HEK293 (cell line): ENCODE measurements around the gene PCBP2.

ENCODE experiments used
- CTCF ChIA-PET: fragments of 350-600 bp; formaldehyde crosslinking; extraction: SDS; loops from one replicate; lab custom pipeline; 2021; ENCODE audit warnings: antibody characterized with exemption; lab: Yijun Ruan, JAX
- POLR2A ChIA-PET: fragments of 300-600 bp; formaldehyde crosslinking; extraction: SDS; loops from one replicate; lab custom pipeline; 2020; ENCODE audit warnings: antibody characterized with exemption, inconsistent platforms; lab: Yijun Ruan, JAX
- H3K27ac ChIP-seq: fragments of 200-500 bp; sonication (Bioruptor generic); 2 replicates; pipeline ENCODE4 v1.5.1; 2014; ENCODE audit warnings: low read depth, low read length, control low read depth, inconsistent platforms; ENCODE audit errors: extremely low read depth
- H3K36me3 ChIP-seq, 2 experiments: fragments of 200-500 bp in 1 of 2; sonication (Bioruptor generic) in 1 of 2; 1 replicate in 1 of 2; 2 replicates in 1 of 2; pipeline ENCODE4 v1.5.1; 2014 to 2017; ENCODE audit warnings: inconsistent platforms in 2 of 2, low read length in 2 of 2; ENCODE audit not compliant: control insufficient read depth in 2 of 2, insufficient read depth in 1 of 2
- H3K4me1 ChIP-seq: fragments of 200-500 bp; sonication (Bioruptor generic); 2 replicates; pipeline ENCODE4 v1.5.1; 2014; ENCODE audit warnings: mild to moderate bottlenecking, low read length, inconsistent platforms; ENCODE audit not compliant: control insufficient read depth, insufficient read depth
- H3K4me3 ChIP-seq: 2 replicates; pipeline ENCODE4 v1.5.1; 2011; ENCODE audit warnings: low read depth, mild to moderate bottlenecking, control low read depth, low read length, moderate library complexity
- H3K9me3 ChIP-seq: fragments of 200-500 bp; sonication (Bioruptor generic); 2 replicates; pipeline ENCODE4 v1.5.1; 2014; ENCODE audit warnings: low read depth, low read length, inconsistent platforms; ENCODE audit not compliant: control insufficient read depth, insufficient read depth
- CTCF ChIP-seq: fragments of 450-650 bp; formaldehyde crosslinking; IDR thresholded peaks from 2 replicates; pipeline ENCODE4 v1.5.1; 2016; ENCODE audit warnings: missing biosample characterization, missing genetic modification characterization
- EGR2 ChIP-seq: fragments of 450-650 bp; formaldehyde crosslinking; IDR thresholded peaks from 2 replicates; pipeline ENCODE4 v1.5.1; 2016; ENCODE audit warnings: low read depth, missing biosample characterization, missing genetic modification characterization
- KLF1 ChIP-seq: fragments of 450-650 bp; formaldehyde crosslinking; IDR thresholded peaks from 2 replicates; pipeline ENCODE4 v1.5.1; 2016; ENCODE audit warnings: missing biosample characterization, missing genetic modification characterization
- OSR2 ChIP-seq: fragments of 450-650 bp; formaldehyde crosslinking; IDR thresholded peaks from 2 replicates; pipeline ENCODE4 v1.5.1; 2016; ENCODE audit warnings: missing biosample characterization, missing genetic modification characterization
- PATZ1 ChIP-seq: fragments of 450-650 bp; formaldehyde crosslinking; IDR thresholded peaks from 2 replicates; pipeline ENCODE4 v1.5.1; 2016; ENCODE audit warnings: missing biosample characterization, missing genetic modification characterization
- TRIM28 ChIP-seq: IDR thresholded peaks from 2 replicates; pipeline ENCODE4 v1.6.1; 2011; ENCODE audit warnings: low read length, control low read depth, borderline replicate concordance
- YY2 ChIP-seq: fragments of 450-650 bp; formaldehyde crosslinking; IDR thresholded peaks from 2 replicates; pipeline ENCODE4 v1.5.1; 2016; ENCODE audit warnings: missing biosample characterization, missing genetic modification characterization
- ZBTB20 ChIP-seq: fragments of 450-650 bp; formaldehyde crosslinking; IDR thresholded peaks from 2 replicates; pipeline ENCODE4 v1.5.1; 2016; ENCODE audit warnings: missing biosample characterization, missing genetic modification characterization
- ZBTB6 ChIP-seq: fragments of 450-650 bp; formaldehyde crosslinking; IDR thresholded peaks from 2 replicates; pipeline ENCODE4 v1.5.1; 2017; ENCODE audit warnings: missing biosample characterization, missing genetic modification characterization
- ZBTB8A ChIP-seq: fragments of 450-650 bp; formaldehyde crosslinking; IDR thresholded peaks from 2 replicates; pipeline ENCODE4 v1.5.1; 2016; ENCODE audit warnings: missing biosample characterization, missing genetic modification characterization
- ZFHX2 ChIP-seq: fragments of 450-650 bp; formaldehyde crosslinking; conservative IDR thresholded peaks from 2 replicates; pipeline ENCODE4 v1.5.1; 2016; ENCODE audit warnings: missing biosample characterization, missing genetic modification characterization
- ZNF138 ChIP-seq: fragments of 450-650 bp; formaldehyde crosslinking; IDR thresholded peaks from 2 replicates; pipeline ENCODE4 v1.5.1; 2016; ENCODE audit warnings: missing biosample characterization, missing genetic modification characterization, borderline replicate concordance
- ZNF148 ChIP-seq: fragments of 450-650 bp; formaldehyde crosslinking; IDR thresholded peaks from 2 replicates; pipeline ENCODE4 v1.5.0; 2017; ENCODE audit warnings: missing biosample characterization, missing genetic modification characterization, borderline replicate concordance
- ZNF24 ChIP-seq: fragments of 450-650 bp; formaldehyde crosslinking; IDR thresholded peaks from 2 replicates; pipeline ENCODE4 v1.5.1; 2016; ENCODE audit warnings: missing biosample characterization, missing genetic modification characterization
- ZNF324 ChIP-seq: fragments of 450-650 bp; formaldehyde crosslinking; IDR thresholded peaks from 2 replicates; pipeline ENCODE4 v1.5.1; 2016; ENCODE audit warnings: missing biosample characterization, missing genetic modification characterization
- ZNF341 ChIP-seq: fragments of 450-650 bp; formaldehyde crosslinking; IDR thresholded peaks from 2 replicates; pipeline ENCODE4; 2016; ENCODE audit warnings: low read depth, missing biosample characterization, missing genetic modification characterization
- ZNF394 ChIP-seq: fragments of 450-650 bp; formaldehyde crosslinking; IDR thresholded peaks from 2 replicates; pipeline ENCODE4 v1.5.1; 2016; ENCODE audit warnings: missing biosample characterization, missing genetic modification characterization, mild to moderate bottlenecking, moderate library complexity, borderline replicate concordance
- ZNF404 ChIP-seq: fragments of 450-650 bp; formaldehyde crosslinking; IDR thresholded peaks from 2 replicates; pipeline ENCODE4 v1.5.1; 2017; ENCODE audit warnings: missing biosample characterization, missing genetic modification characterization
- ZNF558 ChIP-seq: fragments of 450-650 bp; formaldehyde crosslinking; IDR thresholded peaks from 2 replicates; pipeline ENCODE4 v1.5.1; 2016; ENCODE audit warnings: missing biosample characterization, missing genetic modification characterization
- ZNF580 ChIP-seq: fragments of 450-650 bp; formaldehyde crosslinking; IDR thresholded peaks from 2 replicates; pipeline ENCODE4 v1.5.1; 2016; ENCODE audit warnings: missing biosample characterization, missing genetic modification characterization
- ZNF621 ChIP-seq: fragments of 450-650 bp; formaldehyde crosslinking; IDR thresholded peaks from 2 replicates; pipeline ENCODE4 v1.5.1; 2017; ENCODE audit warnings: missing biosample characterization, missing genetic modification characterization
- ZNF629 ChIP-seq: fragments of 450-650 bp; formaldehyde crosslinking; IDR thresholded peaks from 2 replicates; pipeline ENCODE4 v1.5.1; 2017; ENCODE audit warnings: missing biosample characterization, missing genetic modification characterization
- ZNF639 ChIP-seq: fragments of 450-650 bp; formaldehyde crosslinking; IDR thresholded peaks from 2 replicates; pipeline ENCODE4 v1.5.1; 2016; ENCODE audit warnings: missing biosample characterization, missing genetic modification characterization
- ZNF654 ChIP-seq: fragments of 450-650 bp; formaldehyde crosslinking; IDR thresholded peaks from 2 replicates; pipeline ENCODE4 v1.5.1; 2016; ENCODE audit warnings: low read depth, missing biosample characterization, missing genetic modification characterization
- ZNF76 ChIP-seq: fragments of 450-650 bp; formaldehyde crosslinking; IDR thresholded peaks from 2 replicates; pipeline ENCODE4; 2016; ENCODE audit warnings: low read depth, missing biosample characterization, missing genetic modification characterization, borderline replicate concordance
- ZNF777 ChIP-seq: fragments of 450-650 bp; formaldehyde crosslinking; IDR thresholded peaks from 2 replicates; pipeline ENCODE4 v1.5.1; 2017; ENCODE audit warnings: missing biosample characterization, missing genetic modification characterization, borderline replicate concordance
- ZSCAN18 ChIP-seq: fragments of 450-650 bp; formaldehyde crosslinking; IDR thresholded peaks from 2 replicates; pipeline ENCODE4 v1.5.1; 2016; ENCODE audit warnings: missing biosample characterization, missing genetic modification characterization
- ZSCAN30 ChIP-seq: fragments of 450-650 bp; IDR thresholded peaks from 2 replicates; pipeline ENCODE4 v1.5.1; 2018; ENCODE audit warnings: missing biosample characterization, mild to moderate bottlenecking, missing genetic modification characterization, moderate library complexity

PCBP2 gene

GRCh38 chr12:53451661-53452158, at the start of gene PCBP2:
TSS of gene PCBP2 (plus strand) at chr12:53452102. CDS start at chr12:53454801, 2,699 bp downstream.
- peak within 1 kb of the TSS; percentile 98 for H3K27ac ChIP-seq
- peak within 1 kb of the TSS; percentile 99 for H3K4me3 ChIP-seq
- H3K9me3 ChIP-seq = no peaks in the 10 kb centered on the region
- ChIA-PET POLR2A (interaction anchor here (0.7 to 2.9 kb wide), 2 partner anchors 11 to 127 kb away, joined by 3 to 11 read pairs; partner anchors contain the start of gene PRR13), CTCF (interaction anchor here (0.6 to 1.0 kb wide), 8 partner anchors 10 to 383 kb away, joined by 3 to 5 read pairs (median 3); partner anchors contain the start of gene AAAS)
- peaks cover 24 to 55% of the 10 kb centered on the region in 2 experiments for H3K36me3 ChIP-seq
- peaks cover 3% of the 10 kb centered on the region for H3K4me1 ChIP-seq
- TF ChIP-seq ZNF394 (tag by site-specific recombination) = peak; percentile 68
- TF ChIP-seq PATZ1 (tag by site-specific recombination) = peak; percentile 92
- TF ChIP-seq TRIM28 = peak; percentile 48; the same call in 1 of the 2 replicates
- TF ChIP-seq ZNF404 (tag by site-specific recombination) = no peak
- peak; percentile 62 for TF ChIP-seq ZNF654 (tag by site-specific recombination)
- peak; percentile 68 for TF ChIP-seq ZNF76 (tag by site-specific recombination)
- no peak for TF ChIP-seq ZNF777 (tag by site-specific recombination)
- peak; percentile 95 for TF ChIP-seq EGR2
- TF ChIP-seq ZNF558 = peak; percentile 62; the same call in 1 of the 2 replicates
- TF ChIP-seq ZNF324 (tag by site-specific recombination) = peak; percentile 98
- TF ChIP-seq ZBTB8A (tag by site-specific recombination) = peak; percentile 77
- TF ChIP-seq OSR2 (tag by site-specific recombination) = no peak; the same call in 1 of the 2 replicates
- no peak for TF ChIP-seq ZNF148 (tag by site-specific recombination)
- TF ChIP-seq ZBTB6 = peak; percentile 33; the same call in 1 of the 2 replicates
- peak; percentile 100 for TF ChIP-seq ZNF639 (tag by site-specific recombination)
- TF ChIP-seq ZNF138 = no peak
- TF ChIP-seq YY2 (tag by site-specific recombination) = peak; percentile 69
- TF ChIP-seq ZNF580 = peak; percentile 99
- TF ChIP-seq ZSCAN30 = peak; percentile 86
- TF ChIP-seq KLF1 (tag by site-specific recombination) = peak; percentile 58
- TF ChIP-seq ZNF24 (tag by site-specific recombination) = peak; percentile 91; the same call in 1 of the 2 replicates
- TF ChIP-seq ZNF621 (tag by site-specific recombination) = no peak
- peak; percentile 95 for TF ChIP-seq ZFHX2 (tag by site-specific recombination)
- TF ChIP-seq ZBTB20 = no peak
- peak; percentile 71; the same call in 1 of the 2 replicates for TF ChIP-seq ZSCAN18
- peak; percentile 96 for TF ChIP-seq ZNF629 (tag by site-specific recombination)
- peak; percentile 99 for TF ChIP-seq CTCF (tag by site-specific recombination)
- peak; percentile 59 for TF ChIP-seq ZNF341 (tag by site-specific recombination)
